ENCODE data around the gene OXLD1.

- TF ChIP-seq CTCF (IDR thresholded peaks at IDR 0.05) (no peak), POLR2A (IDR thresholded peaks at IDR 0.05) (no peak)
These were observed 6.1 kb upstream of the OXLD1 start for GRCh38 chr17:81672504-81672903.

Measured in esophagus squamous epithelium (tissue), 4 donors.